Neural progenitor cell (in vitro differentiated cells): ENCODE results near the gene SLC35B4.

Source experiments
- EZH2phosphoT487 ChIP-seq: fragments of 200-600 bp; sonication (generic); IDR thresholded peaks from 2 replicates; pipeline ENCODE4 v1.6.1; 2017; ENCODE audit warnings: antibody characterized with exemption
- TF ChIP-seq, protein P1 (sequence below): fragments of 200-600 bp; sonication (generic); IDR thresholded peaks from 2 replicates; pipeline ENCODE4 v1.5.1; 2017; ENCODE audit warnings: antibody characterized with exemption, mild to moderate bottlenecking

- TF ChIP-seq, protein P1, sequence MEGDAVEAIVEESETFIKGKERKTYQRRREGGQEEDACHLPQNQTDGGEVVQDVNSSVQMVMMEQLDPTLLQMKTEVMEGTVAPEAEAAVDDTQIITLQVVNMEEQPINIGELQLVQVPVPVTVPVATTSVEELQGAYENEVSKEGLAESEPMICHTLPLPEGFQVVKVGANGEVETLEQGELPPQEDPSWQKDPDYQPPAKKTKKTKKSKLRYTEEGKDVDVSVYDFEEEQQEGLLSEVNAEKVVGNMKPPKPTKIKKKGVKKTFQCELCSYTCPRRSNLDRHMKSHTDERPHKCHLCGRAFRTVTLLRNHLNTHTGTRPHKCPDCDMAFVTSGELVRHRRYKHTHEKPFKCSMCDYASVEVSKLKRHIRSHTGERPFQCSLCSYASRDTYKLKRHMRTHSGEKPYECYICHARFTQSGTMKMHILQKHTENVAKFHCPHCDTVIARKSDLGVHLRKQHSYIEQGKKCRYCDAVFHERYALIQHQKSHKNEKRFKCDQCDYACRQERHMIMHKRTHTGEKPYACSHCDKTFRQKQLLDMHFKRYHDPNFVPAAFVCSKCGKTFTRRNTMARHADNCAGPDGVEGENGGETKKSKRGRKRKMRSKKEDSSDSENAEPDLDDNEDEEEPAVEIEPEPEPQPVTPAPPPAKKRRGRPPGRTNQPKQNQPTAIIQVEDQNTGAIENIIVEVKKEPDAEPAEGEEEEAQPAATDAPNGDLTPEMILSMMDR: no peak
- TF ChIP-seq EZH2phosphoT487: no peak
Measured at GRCh38 chr7:134245253-134245652, 71.5 kb downstream of the SLC35B4 start.
